BLaER1 (cell line): ENCODE data around the gene GDI1.

Experiments used
- H3K27ac ChIP-seq: shearing (Covaris generic); formaldehyde crosslinking; 2 replicates; pipeline ENCODE4 v1.8.1; 2022
- H3K27me3 ChIP-seq: shearing (Covaris generic); formaldehyde crosslinking; 2 replicates; pipeline ENCODE4 v1.8.1; 2022
- H3K36me3 ChIP-seq: shearing (Covaris generic); formaldehyde crosslinking; 2 replicates; pipeline ENCODE4 v1.8.1; 2022
- H3K4me1 ChIP-seq: shearing (Covaris generic); formaldehyde crosslinking; 2 replicates; pipeline ENCODE4 v1.8.1; 2022
- H3K4me2 ChIP-seq: shearing (Covaris generic); formaldehyde crosslinking; 2 replicates; pipeline ENCODE4 v1.8.1; 2022
- H3K4me3 ChIP-seq: shearing (Covaris generic); formaldehyde crosslinking; 2 replicates; pipeline ENCODE4 v1.8.1; 2022
- H3K9ac ChIP-seq: shearing (Covaris generic); formaldehyde crosslinking; 2 replicates; pipeline ENCODE4 v1.8.1; 2022
- H3K9me3 ChIP-seq: shearing (Covaris generic); formaldehyde crosslinking; 2 replicates; pipeline ENCODE4 v1.8.1; 2022
- H4K20me1 ChIP-seq: shearing (Covaris generic); formaldehyde crosslinking; 2 replicates; pipeline ENCODE4 v1.8.1; 2022
- Cebpa-rat ChIP-seq: shearing (Covaris generic); IDR thresholded peaks from 2 replicates; pipeline ENCODE4 v1.8.1; 2022

Gene GDI1

DNA sequence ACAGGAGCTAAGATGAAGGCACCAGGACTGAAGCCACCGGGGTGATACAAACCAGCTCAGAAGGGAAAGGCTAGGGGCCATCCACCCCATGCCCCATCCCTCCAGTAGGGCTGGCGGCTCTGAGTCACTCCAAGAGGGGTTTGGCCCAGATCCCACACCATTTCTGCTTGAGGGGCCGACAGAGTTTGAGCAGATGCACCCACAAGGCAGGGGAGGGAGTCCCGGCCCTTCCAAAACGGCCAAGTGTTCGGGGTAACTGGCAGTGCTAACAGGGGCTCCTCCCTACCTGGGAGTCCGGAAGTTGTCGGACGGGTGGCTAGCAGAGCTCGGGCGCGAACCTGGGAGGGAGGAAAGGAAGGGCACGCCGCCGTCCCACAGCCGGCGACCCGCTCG lies 53.1 kb downstream of the GDI1 start:
- Histone ChIP-seq H4K20me1 (peaks cover 12% of the 10 kb centered on the region), H3K4me2 (peak overlapping the region; percentile 80), H3K36me3 (peaks cover 14% of the 10 kb centered on the region), H3K9ac (peak overlapping the region; percentile 82), H3K9me3 (peaks cover 32% of the 10 kb centered on the region), H3K4me3 (peak overlapping the region; percentile 75), H3K4me1 (peaks cover 30% of the 10 kb centered on the region), H3K27ac (peak overlapping the region; percentile 78), H3K27me3 (peaks cover 12% of the 10 kb centered on the region)
- no peak for TF ChIP-seq Cebpa-rat

DNA sequence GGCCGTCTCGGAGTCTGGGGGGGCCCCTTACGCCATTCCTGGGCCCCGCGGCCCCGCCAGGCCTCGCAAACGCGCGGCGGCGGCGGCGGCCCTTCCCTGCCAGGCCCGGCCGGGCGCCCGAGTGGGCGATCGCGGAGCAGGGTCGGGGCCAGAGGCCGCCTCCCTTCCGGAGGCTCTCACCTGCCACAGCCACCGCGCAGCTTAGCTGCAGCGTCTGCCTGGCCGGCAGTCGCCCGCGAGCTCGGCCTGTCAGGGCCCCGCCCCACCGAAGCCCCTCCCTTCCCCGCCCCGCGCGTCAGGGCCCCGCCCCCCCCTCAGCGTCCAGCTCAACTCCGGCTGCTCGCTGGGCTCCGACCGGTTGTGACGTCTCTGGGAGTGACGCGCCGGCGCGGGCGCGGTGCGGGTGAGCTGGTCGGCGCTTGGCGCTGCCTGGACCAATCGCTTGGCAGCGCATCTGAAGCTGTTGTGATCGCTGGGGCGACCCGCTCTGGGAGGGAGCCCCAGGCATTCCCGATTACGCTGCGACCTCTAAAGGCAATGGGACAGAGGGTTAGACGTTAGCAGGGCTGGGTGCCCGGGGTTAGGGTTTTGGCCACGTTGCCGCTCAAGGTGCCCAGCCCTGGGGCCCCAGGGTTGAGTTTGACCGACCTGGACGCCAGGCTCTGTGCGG lies 53.6 kb downstream of the GDI1 start, which contains the start of gene SLC10A3:
Gene SLC10A3, minus strand, starts transcription at position 216 of the 670 bp plus-strand sequence. CDS start 1,689 bp downstream, outside the sequence.
- no peak for TF ChIP-seq Cebpa-rat
- peaks cover 6% of the 10 kb centered on the region; the same call in 1 of the 2 replicates for H4K20me1 ChIP-seq

More for the DNA sequence above, 53.6 kb downstream of the GDI1 start, which contains the start of gene SLC10A3:
- Histone ChIP-seq H3K27me3 (peaks cover 17% of the 10 kb centered on the region), H3K36me3 (peaks cover 11% of the 10 kb centered on the region; the same call in 1 of the 2 replicates), H3K9ac (peak within 1 kb of the TSS; percentile 82), H3K4me2 (peak within 1 kb of the TSS; percentile 80), H3K4me3 (peak within 1 kb of the TSS; percentile 75), H3K27ac (peak within 1 kb of the TSS; percentile 78), H3K4me1 (peaks cover 25% of the 10 kb centered on the region), H3K9me3 (peaks cover 32% of the 10 kb centered on the region)
